Mucosa of rectum (tissue), 2 donors: ENCODE measurements around the gene WBP2.

Experiments used
- H3K27ac ChIP-seq, 2 donors: one replicate each; pipeline ENCODE4 v1.7.0; 2013; ENCODE audit warnings: inconsistent platforms in 2 of 2, low read depth in 2 of 2, low read length in 2 of 2
- H3K27me3 ChIP-seq, 2 donors: one replicate each; pipeline ENCODE4 v1.7.0; 2013; ENCODE audit warnings: low read length in 2 of 2; ENCODE audit not compliant: control insufficient read depth in 2 of 2, insufficient read depth in 2 of 2
- H3K36me3 ChIP-seq, 2 donors: one replicate each; pipeline ENCODE4 v1.7.0; 2013; ENCODE audit warnings: low read length in 2 of 2; ENCODE audit not compliant: control insufficient read depth in 2 of 2, insufficient read depth in 2 of 2
- H3K4me1 ChIP-seq, 2 donors: one replicate each; pipeline ENCODE4 v1.7.0; 2013; ENCODE audit warnings: low read length in 2 of 2, mild to moderate bottlenecking in 1 of 2; ENCODE audit not compliant: control insufficient read depth in 2 of 2, insufficient read depth in 2 of 2
- H3K4me3 ChIP-seq, 2 donors: one replicate each; pipeline ENCODE4 v1.7.0; 2013; ENCODE audit warnings: low read length in 2 of 2
- H3K9ac ChIP-seq, 2 donors: one replicate each; pipeline ENCODE4 v1.7.0; 2013; ENCODE audit warnings: low read length in 2 of 2, low read depth in 1 of 2, mild to moderate bottlenecking in 1 of 2
- H3K9me3 ChIP-seq, 2 donors: one replicate each; pipeline ENCODE4 v1.7.0; 2013; ENCODE audit warnings: low read length in 2 of 2; ENCODE audit not compliant: control insufficient read depth in 2 of 2
- donor health status: healthy.
- donor health status: Normal muscosa, but diverticular disease.

WBP2 gene

DNA sequence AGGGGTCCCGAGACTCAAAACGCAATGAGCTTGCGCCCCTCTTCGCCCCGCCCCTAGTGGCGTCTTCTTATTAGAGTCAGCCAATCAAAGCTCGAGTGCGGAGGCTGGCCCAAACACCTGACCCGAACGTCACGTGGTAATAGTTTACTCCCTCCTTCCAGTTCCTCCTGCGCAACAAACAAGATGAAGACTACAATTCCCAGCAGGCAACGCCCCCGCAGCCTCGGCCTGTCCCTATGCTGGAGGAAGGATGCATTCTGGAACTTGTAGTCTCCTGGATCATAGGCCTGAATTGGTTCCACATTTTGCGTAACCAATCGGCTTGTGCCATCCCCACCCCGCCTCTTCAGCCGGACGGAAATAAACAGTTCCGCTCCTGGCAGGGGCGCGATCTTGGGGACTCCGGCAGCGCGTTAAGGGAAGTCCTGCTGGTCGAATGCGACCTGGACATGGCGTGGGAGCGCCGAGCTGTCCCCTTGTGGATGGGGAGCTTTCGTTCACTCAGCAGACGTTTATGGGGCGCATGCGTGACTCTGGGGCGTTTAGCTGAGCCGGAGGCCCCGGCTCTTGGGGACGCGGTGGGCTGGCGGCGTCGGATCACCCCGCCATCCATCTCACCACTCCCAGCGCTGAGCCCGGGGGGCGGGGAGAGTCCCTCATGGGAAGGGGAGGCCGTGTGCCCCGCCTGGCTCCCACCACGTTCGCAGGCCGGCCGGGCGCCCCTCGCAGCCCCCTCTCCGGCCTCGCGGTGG, at the start of gene WBP2:
Gene WBP2, minus strand, starts transcription at position 26 of the 752 bp plus-strand sequence. CDS start 38 bp downstream, outside the sequence.
- H3K4me3 ChIP-seq: peak within 1 kb of the TSS; percentile 85 to 98
- no peaks in the 10 kb centered on the region for H3K9me3 ChIP-seq
- H3K27ac ChIP-seq: peak within 1 kb of the TSS; percentile 97
- peaks cover 11 to 16% of the 10 kb centered on the region in 2 donors for H3K4me1 ChIP-seq
- H3K36me3 ChIP-seq: peaks cover 11% of the 10 kb centered on the region in 2 donors
- peaks cover 0 to 2% of the 10 kb centered on the region in 2 donors for H3K27me3 ChIP-seq
- H3K9ac ChIP-seq: peak within 1 kb of the TSS; percentile 96 to 98

DNA sequence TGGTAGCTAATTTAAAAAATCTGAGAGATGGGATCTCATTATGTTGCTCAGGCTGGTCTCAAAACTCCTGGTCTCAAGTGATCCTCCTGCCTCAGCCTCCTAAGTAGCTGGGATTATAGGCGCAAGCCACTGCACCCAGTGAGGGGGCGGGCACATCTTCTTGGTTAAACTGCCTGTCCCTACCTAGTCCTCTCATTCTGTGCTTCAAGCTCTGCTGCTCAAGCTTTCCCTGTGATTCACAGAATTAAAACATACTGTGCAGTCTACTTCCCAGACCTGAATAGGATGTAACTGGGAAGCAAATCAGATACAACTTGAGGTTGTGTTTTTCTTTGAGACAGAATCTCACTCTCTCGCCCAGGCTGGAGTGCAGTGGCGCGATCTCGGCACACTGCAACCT, 47.3 kb upstream of the WBP2 start:
- H3K4me3 ChIP-seq: no peak overlapping the region
- H3K27me3 ChIP-seq: no peaks in the 10 kb centered on the region
- H3K4me1 ChIP-seq: peaks cover 5 to 9% of the 10 kb centered on the region in 2 donors

DNA sequence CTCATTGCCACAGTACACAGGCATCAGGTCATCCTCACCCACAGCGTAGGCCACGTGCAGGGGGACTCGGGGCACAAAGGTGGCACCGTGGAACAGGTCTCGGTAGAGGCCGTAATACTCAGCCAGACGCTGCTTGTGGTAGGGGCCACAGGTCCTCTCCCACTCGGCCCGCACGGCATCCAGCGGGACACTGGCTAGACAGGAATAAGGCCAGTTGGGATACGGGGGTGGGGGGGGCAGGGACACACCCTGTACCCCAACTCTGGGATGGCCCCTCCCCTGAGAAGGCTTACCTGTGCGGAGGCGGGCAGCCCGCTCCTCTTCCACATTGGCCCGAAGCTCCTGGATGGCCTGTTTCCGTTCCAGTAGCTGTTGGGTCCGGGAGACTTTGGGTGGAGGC, 46.6 kb upstream of the WBP2 start:
- Histone ChIP-seq H3K27ac (no peak overlapping the region), H3K36me3 (peaks cover 19 to 34% of the 10 kb centered on the region in 2 donors), H3K27me3 (no peaks in the 10 kb centered on the region), H3K4me3 (no peak overlapping the region), H3K4me1 (peaks cover 9 to 12% of the 10 kb centered on the region in 2 donors), H3K9me3 (no peaks in the 10 kb centered on the region), H3K9ac (no peak overlapping the region)

More for the DNA sequence above, 47.3 kb upstream of the WBP2 start:
- Histone ChIP-seq H3K36me3 (peaks cover 19 to 34% of the 10 kb centered on the region in 2 donors), H3K9me3 (no peaks in the 10 kb centered on the region), H3K9ac (no peak overlapping the region), H3K27ac (no peak overlapping the region)

DNA sequence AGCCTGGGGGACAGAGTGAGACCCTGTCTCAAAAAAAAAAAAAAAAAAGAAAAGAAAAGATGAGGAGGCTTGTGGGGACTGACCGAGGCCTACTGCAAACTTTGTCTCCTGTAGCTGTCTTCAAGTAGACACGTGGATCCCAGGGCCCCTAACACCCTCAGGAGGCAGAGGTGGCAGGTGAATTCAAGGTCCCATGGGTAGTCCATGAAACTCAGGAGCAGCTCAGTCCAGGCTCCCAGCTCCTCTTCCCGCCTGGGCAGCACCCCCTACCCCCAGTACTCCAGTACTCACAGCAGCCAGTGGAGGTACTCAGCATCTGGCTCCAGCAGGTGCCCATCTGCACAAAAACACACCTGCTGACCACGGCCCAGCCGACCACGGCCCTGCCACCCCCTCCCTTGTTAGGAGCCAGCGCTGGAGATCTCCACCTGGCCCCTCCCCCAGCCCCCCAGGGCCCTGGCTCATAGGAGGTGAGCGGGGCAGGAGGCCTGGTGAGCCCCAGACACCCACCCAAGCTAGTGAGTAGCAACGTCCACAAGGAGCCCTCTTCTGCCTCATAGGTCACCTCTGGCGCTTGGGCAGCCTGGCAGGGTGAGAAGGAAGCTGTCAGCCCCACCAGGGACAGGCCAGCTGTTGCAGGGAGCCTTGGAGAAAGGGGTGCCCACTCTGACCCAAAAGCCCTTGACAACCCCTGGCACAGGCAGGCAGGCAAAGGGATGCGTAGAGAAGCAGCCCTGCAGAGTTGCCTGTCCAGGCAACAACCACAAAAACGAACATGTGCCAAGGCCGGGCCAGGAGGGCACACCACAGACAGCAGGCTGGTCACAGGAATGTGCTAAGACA, 45.8 kb upstream of the WBP2 start:
- Histone ChIP-seq H3K9me3 (no peaks in the 10 kb centered on the region), H3K36me3 (peaks cover 19 to 34% of the 10 kb centered on the region in 2 donors), H3K27ac (no peak overlapping the region), H3K4me1 (peaks cover 9 to 12% of the 10 kb centered on the region in 2 donors), H3K9ac (no peak overlapping the region), H3K27me3 (no peaks in the 10 kb centered on the region), H3K4me3 (no peak overlapping the region)

DNA sequence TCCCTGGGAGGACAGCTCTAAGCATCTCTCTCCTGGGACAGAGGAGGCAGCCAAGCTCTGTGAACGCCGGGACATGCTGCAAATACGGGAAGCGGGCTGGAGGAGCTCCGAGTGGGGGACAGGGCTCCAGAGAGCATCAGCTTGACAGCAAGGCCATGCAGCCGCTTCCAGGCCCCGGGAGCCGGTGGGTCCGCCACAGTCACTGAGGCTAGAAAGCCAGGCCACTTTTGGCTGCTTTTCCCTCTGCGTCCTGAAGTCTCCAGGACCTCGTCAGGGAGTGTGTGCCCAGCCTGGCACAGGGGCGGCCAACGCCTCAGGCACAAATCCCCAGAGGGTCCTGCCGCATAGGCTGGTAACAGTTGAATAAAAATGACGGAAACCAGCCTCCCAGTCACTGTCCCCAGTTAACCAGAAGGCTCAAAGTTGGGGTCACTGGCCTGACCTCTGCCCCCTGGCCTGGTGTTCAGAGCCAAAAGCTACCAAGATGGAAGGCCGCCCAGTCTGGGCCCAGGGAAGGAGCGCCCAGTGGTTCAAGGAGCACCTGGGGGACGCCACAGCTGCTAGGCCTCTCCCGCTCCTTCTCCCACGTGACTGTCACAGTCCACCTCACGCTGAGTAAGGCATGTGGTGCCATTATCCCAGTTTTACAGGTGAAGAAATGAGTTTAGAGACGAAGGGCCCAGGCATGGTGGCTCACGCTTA, 44.8 kb upstream of the WBP2 start:
- H3K36me3 ChIP-seq: peaks cover 19 to 34% of the 10 kb centered on the region in 2 donors
- H3K4me3 ChIP-seq: no peak overlapping the region
- H3K27ac ChIP-seq: no peak overlapping the region
- H3K9ac ChIP-seq: no peak overlapping the region
- H3K9me3 ChIP-seq: no peaks in the 10 kb centered on the region
- no peaks in the 10 kb centered on the region for H3K27me3 ChIP-seq
- peaks cover 19 to 22% of the 10 kb centered on the region in 2 donors for H3K4me1 ChIP-seq

DNA sequence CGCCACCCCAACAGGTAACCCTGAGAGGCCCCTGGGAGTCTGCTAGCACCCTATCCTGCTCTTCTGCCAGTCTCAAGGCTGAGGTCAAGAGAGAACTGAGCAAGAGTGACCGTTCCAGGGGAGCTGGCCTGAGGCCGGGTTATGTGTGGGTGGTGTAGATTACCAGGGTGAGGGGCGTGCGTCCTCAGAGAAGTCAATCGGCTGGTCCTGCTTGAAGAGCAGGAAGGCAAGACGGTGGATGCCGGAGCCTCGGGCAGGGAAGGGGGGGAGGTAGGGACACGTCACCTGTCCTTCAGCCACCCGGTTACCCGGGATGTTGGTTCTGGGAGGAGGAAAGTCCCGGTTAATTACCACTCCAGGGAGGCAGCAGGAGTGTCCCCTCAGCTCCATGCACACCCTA, 44.2 kb upstream of the WBP2 start:
- H3K27me3 ChIP-seq: no peaks in the 10 kb centered on the region
- H3K27ac ChIP-seq: no peak overlapping the region
- H3K4me1 ChIP-seq: peaks cover 19 to 25% of the 10 kb centered on the region in 2 donors
- H3K36me3 ChIP-seq: peaks cover 19 to 34% of the 10 kb centered on the region in 2 donors
- H3K4me3 ChIP-seq: no peak overlapping the region
- H3K9me3 ChIP-seq: no peaks in the 10 kb centered on the region
- no peak overlapping the region for H3K9ac ChIP-seq

DNA sequence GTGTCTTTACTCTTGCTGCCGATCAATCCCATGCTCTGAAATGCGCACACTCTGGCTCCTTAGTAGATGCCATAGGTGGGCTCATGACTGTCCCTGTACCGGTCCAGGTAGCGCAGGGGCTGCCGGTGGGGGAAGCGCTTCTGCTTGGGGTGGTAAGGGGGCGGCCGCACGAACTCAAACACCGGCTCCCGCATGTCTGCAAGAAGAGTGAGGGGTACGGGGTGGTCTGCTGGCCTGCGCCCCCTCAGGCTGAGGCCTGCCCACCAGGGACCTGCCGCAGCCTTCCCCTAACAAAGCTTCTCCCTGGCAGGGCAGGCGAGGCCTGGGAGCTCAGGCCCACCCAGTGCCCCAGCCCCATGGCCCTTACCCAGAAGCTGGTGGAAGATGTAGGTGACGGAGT, 43.7 kb upstream of the WBP2 start:
- Histone ChIP-seq H3K4me1 (peaks cover 17 to 20% of the 10 kb centered on the region in 2 donors), H3K9ac (no peak overlapping the region), H3K36me3 (peaks cover 19 to 34% of the 10 kb centered on the region in 2 donors), H3K27me3 (no peaks in the 10 kb centered on the region), H3K4me3 (no peak overlapping the region), H3K9me3 (no peaks in the 10 kb centered on the region), H3K27ac (no peak overlapping the region)

DNA sequence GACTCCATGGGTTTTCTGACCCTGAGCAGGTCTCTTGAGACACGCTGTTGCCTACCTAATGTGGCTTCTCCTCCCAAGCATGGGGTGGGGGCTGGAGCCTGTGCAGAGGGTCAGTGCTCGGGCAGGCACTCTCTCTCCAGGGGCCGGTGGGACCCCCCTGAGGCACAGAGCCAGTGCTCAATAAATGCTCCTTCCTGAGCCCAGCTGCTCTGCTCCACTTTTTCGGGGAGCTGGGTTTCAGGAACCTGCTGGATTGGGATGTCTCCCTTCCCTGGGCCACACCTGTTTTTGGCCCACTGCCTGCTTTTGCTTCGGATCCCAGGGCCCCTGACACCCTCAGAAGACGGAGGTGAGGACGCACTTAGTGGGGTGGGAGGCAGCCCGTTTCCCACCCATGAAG, 42.9 kb upstream of the WBP2 start:
- peaks cover 19 to 34% of the 10 kb centered on the region in 2 donors for H3K36me3 ChIP-seq

DNA sequence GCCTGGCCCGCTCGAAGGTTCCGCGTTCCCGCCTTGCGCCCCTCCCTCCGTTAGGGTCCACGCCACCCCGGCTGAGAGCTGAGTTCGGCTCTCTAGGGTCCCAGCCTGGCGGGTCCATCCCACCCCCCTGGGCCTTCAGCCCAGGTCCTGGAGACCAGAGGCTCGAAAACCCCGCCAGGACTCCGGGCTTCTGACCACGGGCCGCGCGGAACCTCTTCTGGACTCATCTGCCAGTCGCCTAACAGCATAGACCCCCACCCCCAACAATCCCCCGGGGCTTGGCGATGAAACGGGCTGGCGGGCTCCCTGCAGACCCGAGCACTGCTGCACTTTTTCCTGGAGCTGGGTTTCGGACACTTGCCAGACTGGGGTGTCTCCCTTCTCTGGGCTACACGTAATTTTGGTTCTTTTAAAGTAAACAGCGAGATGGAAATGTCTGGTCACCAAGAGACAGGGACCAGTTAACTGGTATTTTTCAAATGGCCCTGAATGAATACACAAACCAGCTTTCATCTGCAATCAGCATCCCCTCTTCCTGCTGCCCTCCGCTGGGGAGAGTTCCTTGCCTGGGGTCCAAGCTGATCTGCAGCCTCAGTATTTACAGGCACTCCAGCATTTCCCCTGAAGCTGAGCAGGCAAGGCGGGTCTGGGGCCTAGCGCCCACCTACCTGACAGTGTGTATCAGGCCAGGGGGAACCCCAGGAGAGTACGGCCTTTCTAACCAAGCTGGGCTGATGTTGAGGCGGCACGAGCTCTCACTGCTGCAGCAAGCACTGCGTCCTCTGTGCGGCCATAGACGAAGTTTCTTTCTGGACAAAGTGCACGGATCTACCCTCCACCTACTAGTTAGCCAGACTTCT, 42.3 kb upstream of the WBP2 start:
- H3K36me3 ChIP-seq: peaks cover 19 to 32% of the 10 kb centered on the region in 2 donors
- peak overlapping the region; percentile 26 to 88 for H3K4me3 ChIP-seq

More for the DNA sequence above, 42.9 kb upstream of the WBP2 start:
- Histone ChIP-seq H3K9ac (no peak overlapping the region), H3K27me3 (no peaks in the 10 kb centered on the region), H3K4me3 (no peak overlapping the region), H3K4me1 (peaks cover 17 to 18% of the 10 kb centered on the region in 2 donors), H3K9me3 (no peaks in the 10 kb centered on the region), H3K27ac (no peak overlapping the region)

More for the DNA sequence above, 42.3 kb upstream of the WBP2 start:
- Histone ChIP-seq H3K27me3 (no peaks in the 10 kb centered on the region), H3K4me1 (peaks cover 17 to 18% of the 10 kb centered on the region in 2 donors), H3K27ac (peak overlapping the region; percentile 88 to 91), H3K9me3 (no peaks in the 10 kb centered on the region), H3K9ac (peak overlapping the region in 1 of 2 donors; percentile 87)
